ENCODE results near the gene DYRK1A. TPM values are rescaled to one million over a fixed set of nuclear protein-coding genes. Genes with fewer than 3 reads are reported as not detected.

Gene DYRK1A
- polyA plus RNA-seq, 1 donor (not counting 4 experiments of a cell fraction or from before 2014, with no cell fraction given): 25.3 TPM

DNA sequence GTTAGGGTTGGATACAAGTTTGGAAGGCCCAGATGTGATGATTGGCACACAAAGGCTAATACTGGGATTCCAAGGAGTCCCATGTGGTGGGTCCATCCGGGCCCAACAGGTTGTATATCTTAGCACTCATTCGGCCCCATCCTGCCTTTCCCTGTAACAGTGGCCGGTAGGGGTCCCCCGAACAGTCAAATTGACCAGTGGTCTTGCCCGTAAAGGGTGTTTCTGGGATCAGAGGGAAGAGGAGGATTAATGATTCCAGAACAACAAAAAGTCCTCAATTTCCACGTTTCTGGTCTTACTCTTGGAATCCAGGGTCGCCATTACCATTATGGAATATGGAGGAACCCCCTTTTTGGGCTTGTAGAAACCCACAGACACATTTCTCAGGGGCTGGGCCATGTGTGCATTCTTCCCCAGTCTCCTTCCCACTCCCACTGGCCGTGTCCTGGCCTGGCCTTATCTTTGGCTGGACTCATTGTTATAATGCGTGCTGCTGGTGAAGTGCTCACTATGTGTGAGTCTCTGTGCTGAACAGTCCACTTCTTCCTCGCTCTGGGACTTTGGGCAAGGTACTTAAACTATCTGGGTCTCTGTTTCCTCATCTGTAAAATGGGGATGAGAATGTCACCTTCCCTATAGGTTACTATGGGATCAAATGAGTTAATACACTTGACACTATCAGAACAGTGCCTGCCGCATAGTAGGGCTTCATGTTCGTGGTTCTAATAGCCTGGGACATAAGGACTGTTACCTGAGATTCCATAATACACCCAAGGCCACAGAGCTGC, 161.8 kb downstream of the DYRK1A start:
- no peak for FAIRE-seq
- H3K4me2 ChIP-seq (ENCODE audit: control insufficient read depth, extremely low read depth, insufficient read depth, low read depth, low read length): no peak overlapping the region
- H4K20me1 ChIP-seq (ENCODE audit: control insufficient read depth, extremely low read depth, insufficient read depth, low read length): no peaks in the 10 kb centered on the region
- no peaks in the 10 kb centered on the region for H3K36me3 ChIP-seq (ENCODE audit: control insufficient read depth in 2 of 2, extremely low read depth in 1 of 2, insufficient read depth in 2 of 2, low read length in 2 of 2)
- H3K9me3 ChIP-seq (ENCODE audit: control insufficient read depth, low read depth, low read length): no peaks in the 10 kb centered on the region
- no peak overlapping the region for H3K9ac ChIP-seq (ENCODE audit: control insufficient read depth, extremely low read depth, insufficient read depth, low read length)
- H3K4me1 ChIP-seq (ENCODE audit: control insufficient read depth, extremely low read depth, insufficient read depth, low read length): peaks cover 11% of the 10 kb centered on the region
- H2AFZ ChIP-seq (ENCODE audit: control insufficient read depth, low read length): no peak overlapping the region
- H3K27me3 ChIP-seq (ENCODE audit: control insufficient read depth, extremely low read depth, insufficient read depth, low read length): peaks cover 9% of the 10 kb centered on the region
- TF ChIP-seq, protein P1, sequence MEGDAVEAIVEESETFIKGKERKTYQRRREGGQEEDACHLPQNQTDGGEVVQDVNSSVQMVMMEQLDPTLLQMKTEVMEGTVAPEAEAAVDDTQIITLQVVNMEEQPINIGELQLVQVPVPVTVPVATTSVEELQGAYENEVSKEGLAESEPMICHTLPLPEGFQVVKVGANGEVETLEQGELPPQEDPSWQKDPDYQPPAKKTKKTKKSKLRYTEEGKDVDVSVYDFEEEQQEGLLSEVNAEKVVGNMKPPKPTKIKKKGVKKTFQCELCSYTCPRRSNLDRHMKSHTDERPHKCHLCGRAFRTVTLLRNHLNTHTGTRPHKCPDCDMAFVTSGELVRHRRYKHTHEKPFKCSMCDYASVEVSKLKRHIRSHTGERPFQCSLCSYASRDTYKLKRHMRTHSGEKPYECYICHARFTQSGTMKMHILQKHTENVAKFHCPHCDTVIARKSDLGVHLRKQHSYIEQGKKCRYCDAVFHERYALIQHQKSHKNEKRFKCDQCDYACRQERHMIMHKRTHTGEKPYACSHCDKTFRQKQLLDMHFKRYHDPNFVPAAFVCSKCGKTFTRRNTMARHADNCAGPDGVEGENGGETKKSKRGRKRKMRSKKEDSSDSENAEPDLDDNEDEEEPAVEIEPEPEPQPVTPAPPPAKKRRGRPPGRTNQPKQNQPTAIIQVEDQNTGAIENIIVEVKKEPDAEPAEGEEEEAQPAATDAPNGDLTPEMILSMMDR (optimal IDR thresholded peaks at IDR 0.05 in 1 of 3, IDR thresholded peaks at IDR 0.05 in 1 of 3, conservative IDR thresholded peaks at IDR 0.05 in 1 of 3; ENCODE audit: extremely low read depth in 1 of 3, insufficient read depth in 2 of 3, low read length in 3 of 3): no peak
- no peak for TF ChIP-seq EZH2 (IDR thresholded peaks at IDR 0.05; ENCODE audit: low read length)
- no peaks in the 10 kb centered on the region for H3K79me2 ChIP-seq (ENCODE audit: control insufficient read depth, insufficient read depth, low read length)
- no peak overlapping the region for H3K4me3 ChIP-seq (ENCODE audit: control insufficient read depth in 2 of 3, extremely low read depth in 1 of 3, insufficient read depth in 2 of 3, low read depth in 1 of 3, low read length in 3 of 3)
- DNase-seq (ENCODE audit: low read depth, low spot score): no peak
- H3K27ac ChIP-seq (ENCODE audit: control insufficient read depth, insufficient read depth, low read length): no peak overlapping the region
- no peaks in the 10 kb centered on the region for H3K9me1 ChIP-seq (ENCODE audit: control insufficient read depth, extremely low read depth, insufficient read depth, low read length)
- dilution Hi-C loops (cut with MboI; ENCODE audit: extremely low pct_ligation_motif_present, low sequenced_read_pairs): no loop called here

DNA sequence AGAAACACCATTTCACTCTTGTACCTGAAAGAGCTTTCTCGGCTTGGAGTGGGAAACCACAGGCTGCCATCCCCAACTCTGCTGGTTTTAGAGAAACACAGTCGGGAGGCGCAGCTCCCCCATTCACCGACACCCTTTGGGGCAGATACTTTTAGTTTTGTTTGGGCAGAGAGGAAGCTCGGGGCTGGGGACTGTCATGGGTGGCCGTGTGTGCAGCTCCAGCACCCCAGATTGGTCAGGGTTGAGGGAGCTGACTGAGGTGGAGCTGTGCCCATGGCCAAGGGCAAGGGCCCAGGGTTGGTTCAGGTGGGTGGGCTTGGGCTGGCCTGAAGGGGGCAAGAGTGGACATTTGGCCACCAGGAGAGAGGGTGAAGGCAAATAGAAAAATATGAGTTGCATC, 163.1 kb downstream of the DYRK1A start:
- DNase-seq (ENCODE audit: low read depth, low spot score): no peak
- no peaks in the 10 kb centered on the region for H4K20me1 ChIP-seq (ENCODE audit: control insufficient read depth, extremely low read depth, insufficient read depth, low read length)
- H3K4me2 ChIP-seq (ENCODE audit: control insufficient read depth, extremely low read depth, insufficient read depth, low read depth, low read length): no peak overlapping the region
- H3K4me1 ChIP-seq (ENCODE audit: control insufficient read depth, extremely low read depth, insufficient read depth, low read length): peaks cover 16% of the 10 kb centered on the region
- dilution Hi-C loops (cut with MboI; ENCODE audit: extremely low pct_ligation_motif_present, low sequenced_read_pairs): no loop called here
- no peak overlapping the region for H3K4me3 ChIP-seq (ENCODE audit: control insufficient read depth in 2 of 3, extremely low read depth in 1 of 3, insufficient read depth in 2 of 3, low read depth in 1 of 3, low read length in 3 of 3)
- H3K9ac ChIP-seq (ENCODE audit: control insufficient read depth, extremely low read depth, insufficient read depth, low read length): no peak overlapping the region
- no peaks in the 10 kb centered on the region for H3K36me3 ChIP-seq (ENCODE audit: control insufficient read depth in 2 of 2, extremely low read depth in 1 of 2, insufficient read depth in 2 of 2, low read length in 2 of 2)
- H3K9me3 ChIP-seq (ENCODE audit: control insufficient read depth, low read depth, low read length): no peaks in the 10 kb centered on the region
- peaks cover 9% of the 10 kb centered on the region for H3K27me3 ChIP-seq (ENCODE audit: control insufficient read depth, extremely low read depth, insufficient read depth, low read length)
- no peak overlapping the region for H3K27ac ChIP-seq (ENCODE audit: control insufficient read depth, insufficient read depth, low read length)
- no peak for FAIRE-seq
- TF ChIP-seq, protein P1 (optimal IDR thresholded peaks at IDR 0.05 in 1 of 3, IDR thresholded peaks at IDR 0.05 in 1 of 3, conservative IDR thresholded peaks at IDR 0.05 in 1 of 3; ENCODE audit: extremely low read depth in 1 of 3, insufficient read depth in 2 of 3, low read length in 3 of 3): no peak
- TF ChIP-seq EZH2 (IDR thresholded peaks at IDR 0.05; ENCODE audit: low read length): no peak
- no peaks in the 10 kb centered on the region for H3K9me1 ChIP-seq (ENCODE audit: control insufficient read depth, extremely low read depth, insufficient read depth, low read length)
- H2AFZ ChIP-seq (ENCODE audit: control insufficient read depth, low read length): no peak overlapping the region
- no peaks in the 10 kb centered on the region for H3K79me2 ChIP-seq (ENCODE audit: control insufficient read depth, insufficient read depth, low read length)
